Hepatocyte (in vitro differentiated cells): Measurements from ENCODE around the gene CPNE4. TPM values are rescaled to one million over a fixed set of nuclear protein-coding genes. Genes with fewer than 3 reads are reported as not detected.

Source experiments
- DNase-seq: peaks from one replicate; pipeline ENCODE4 v3.0.0-alpha.2; 2016; ENCODE audit warnings: low spot score
- H2AFZ ChIP-seq: fragments of 200-600 bp; sonication (generic); 2 replicates; pipeline ENCODE4 v1.6.0; 2016; ENCODE audit warnings: antibody characterized with exemption, mild to moderate bottlenecking
- H3K27ac ChIP-seq: fragments of 200-600 bp; sonication (generic); 2 replicates; pipeline ENCODE4 v1.5.1; 2016; ENCODE audit warnings: mild to moderate bottlenecking
- H3K27me3 ChIP-seq: fragments of 200-600 bp; sonication (generic); 2 replicates; pipeline ENCODE4 v1.6.1; 2016
- H3K36me3 ChIP-seq: fragments of 200-600 bp; sonication (generic); replicated peaks from 2 replicates; pipeline ENCODE4 v1.5.1; 2016; ENCODE audit warnings: low read depth; ENCODE audit not compliant: insufficient read depth
- H3K4me1 ChIP-seq: fragments of 200-600 bp; sonication (generic); 2 replicates; pipeline ENCODE4 v1.5.1; 2016; ENCODE audit warnings: mild to moderate bottlenecking, moderate library complexity; ENCODE audit not compliant: insufficient read depth
- H3K4me2 ChIP-seq: fragments of 200-600 bp; sonication (generic); 2 replicates; pipeline ENCODE4 v1.6.0; 2016
- H3K4me3 ChIP-seq: fragments of 200-600 bp; sonication (generic); 2 replicates; pipeline ENCODE4 v1.5.1; 2016; ENCODE audit warnings: mild to moderate bottlenecking
- H3K79me2 ChIP-seq: fragments of 200-600 bp; sonication (generic); 2 replicates; pipeline ENCODE4 v1.6.0; 2017; ENCODE audit warnings: mild to moderate bottlenecking
- H3K9me2 ChIP-seq: fragments of 200-600 bp; sonication (generic); replicated peaks from 2 replicates; pipeline ENCODE4 v1.6.0; 2017; ENCODE audit warnings: mild to moderate bottlenecking; ENCODE audit not compliant: insufficient read depth
- H3K9me3 ChIP-seq: fragments of 200-600 bp; sonication (generic); 2 replicates; pipeline ENCODE4 v1.5.1; 2016; ENCODE audit warnings: low read depth, mild to moderate bottlenecking
- H4K20me1 ChIP-seq: fragments of 200-600 bp; sonication (generic); 2 replicates; pipeline ENCODE4 v1.6.0; 2016; ENCODE audit warnings: mild to moderate bottlenecking; ENCODE audit not compliant: insufficient read depth, poor library complexity, severe bottlenecking
- CTCF ChIP-seq: fragments of 200-600 bp; sonication (generic); IDR thresholded peaks from 2 replicates; pipeline ENCODE4 v1.5.1; 2016; ENCODE audit warnings: antibody characterized with exemption, mild to moderate bottlenecking; ENCODE audit not compliant: poor library complexity
- EZH2 ChIP-seq: fragments of 200-600 bp; sonication (generic); IDR thresholded peaks from 2 replicates; pipeline ENCODE4 v1.6.1; 2016; ENCODE audit warnings: antibody characterized with exemption, mild to moderate bottlenecking, borderline replicate concordance
- EZH2phosphoT487 ChIP-seq: fragments of 200-600 bp; sonication (generic); IDR thresholded peaks from one replicate; pipeline ENCODE4 v1.6.1; 2018; ENCODE audit warnings: antibody characterized with exemption, mild to moderate bottlenecking, low read depth, moderate library complexity; ENCODE audit not compliant: unreplicated experiment, severe bottlenecking
- WGBS: methylation state at CpG from one replicate; pipeline ENCODE4 v1.1.6; 2016; ENCODE audit warnings: low lambda C conversion rate; ENCODE audit errors: missing lambda C conversion rate; 5-methylcytosine and 5-hydroxymethylcytosine counted together
- polyA plus RNA-seq: library from polyadenylated mRNA; unstranded; fragments of >200 nt; fragmentation: Nextera tagmentation; extraction: Ambion mirVana; gene quantifications from 2 replicates; pipeline ENCODE4 v1.2.1, GENCODE V29; 2016
- total RNA-seq: library from RNA; depleted of rRNA; stranded (reverse); fragments of >200 nt; gene quantifications from 2 replicates; pipeline ENCODE4 v1.2.3, GENCODE V29; 2014

Gene CPNE4
- total and polyA plus RNA-seq, 2 experiments from 2014 or later: 0.37 to 0.52 TPM

- Histone ChIP-seq H3K9me2 (no peaks in the 10 kb centered on the region), H3K4me1 (no peaks in the 10 kb centered on the region), H3K4me3 (no peak overlapping the region), H2AFZ (no peak overlapping the region), H4K20me1 (no peaks in the 10 kb centered on the region), H3K4me2 (no peak overlapping the region), H3K9me3 (no peaks in the 10 kb centered on the region), H3K27ac (no peak overlapping the region), H3K27me3 (no peaks in the 10 kb centered on the region), H3K79me2 (no peaks in the 10 kb centered on the region), H3K36me3 (no peaks in the 10 kb centered on the region)
- 92% methylated on average over 3 of the region's 3 CpGs for WGBS
- DNase-seq: no peak
- TF ChIP-seq EZH2: no peak
- no peak for TF ChIP-seq CTCF
- no peak for TF ChIP-seq EZH2phosphoT487
Observed at GRCh38 chr3:131807822-131808221, 227.0 kb downstream of the CPNE4 start.

- no peaks in the 10 kb centered on the region for H3K9me3 ChIP-seq
- no peak for DNase-seq
- no peak overlapping the region for H3K4me2 ChIP-seq
- no peak for TF ChIP-seq CTCF
- TF ChIP-seq EZH2phosphoT487: no peak
- TF ChIP-seq EZH2: no peak
- no peak overlapping the region for H3K27ac ChIP-seq
- no peaks in the 10 kb centered on the region for H3K27me3 ChIP-seq
- no peaks in the 10 kb centered on the region for H3K36me3 ChIP-seq
- H3K79me2 ChIP-seq: no peaks in the 10 kb centered on the region
- H3K4me1 ChIP-seq: no peaks in the 10 kb centered on the region
- no peaks in the 10 kb centered on the region for H4K20me1 ChIP-seq
- H3K9me2 ChIP-seq: no peaks in the 10 kb centered on the region
- H2AFZ ChIP-seq: no peak overlapping the region
- WGBS: 58% methylated on average over 4 of the region's 4 CpGs
- H3K4me3 ChIP-seq: no peak overlapping the region
Observed at GRCh38 chr3:131806736-131807135, 228.1 kb downstream of the CPNE4 start.

GRCh38 chr3:131804565-131805133 lies 230.2 kb downstream of the CPNE4 start:
- H3K36me3 ChIP-seq: no peaks in the 10 kb centered on the region
- 75% methylated on average over 3 of the region's 3 CpGs for WGBS
- TF ChIP-seq EZH2phosphoT487 (no peak), EZH2 (no peak), CTCF (no peak)
- DNase-seq: peak; percentile 6
- H2AFZ ChIP-seq: no peak overlapping the region
- no peaks in the 10 kb centered on the region for H3K9me2 ChIP-seq
- no peaks in the 10 kb centered on the region for H3K79me2 ChIP-seq
- H3K27ac ChIP-seq: no peak overlapping the region
- H3K9me3 ChIP-seq: no peaks in the 10 kb centered on the region
- no peaks in the 10 kb centered on the region for H4K20me1 ChIP-seq
- no peaks in the 10 kb centered on the region for H3K4me1 ChIP-seq
- no peaks in the 10 kb centered on the region for H3K27me3 ChIP-seq
- H3K4me3 ChIP-seq: no peak overlapping the region
- H3K4me2 ChIP-seq: no peak overlapping the region

GRCh38 chr3:131803113-131803512 lies 231.7 kb downstream of the CPNE4 start:
- Histone ChIP-seq H3K27ac (no peak overlapping the region), H2AFZ (no peak overlapping the region), H3K36me3 (no peaks in the 10 kb centered on the region), H3K79me2 (no peaks in the 10 kb centered on the region), H3K9me3 (no peaks in the 10 kb centered on the region), H3K27me3 (no peaks in the 10 kb centered on the region), H4K20me1 (no peaks in the 10 kb centered on the region), H3K9me2 (no peaks in the 10 kb centered on the region), H3K4me1 (no peaks in the 10 kb centered on the region), H3K4me2 (no peak overlapping the region), H3K4me3 (no peak overlapping the region)
- WGBS: 75% methylated on average over 1 of the region's 1 CpG
- no peak for DNase-seq
- no peak for TF ChIP-seq EZH2
